ENCODE results near the gene SCAF1.

DNA sequence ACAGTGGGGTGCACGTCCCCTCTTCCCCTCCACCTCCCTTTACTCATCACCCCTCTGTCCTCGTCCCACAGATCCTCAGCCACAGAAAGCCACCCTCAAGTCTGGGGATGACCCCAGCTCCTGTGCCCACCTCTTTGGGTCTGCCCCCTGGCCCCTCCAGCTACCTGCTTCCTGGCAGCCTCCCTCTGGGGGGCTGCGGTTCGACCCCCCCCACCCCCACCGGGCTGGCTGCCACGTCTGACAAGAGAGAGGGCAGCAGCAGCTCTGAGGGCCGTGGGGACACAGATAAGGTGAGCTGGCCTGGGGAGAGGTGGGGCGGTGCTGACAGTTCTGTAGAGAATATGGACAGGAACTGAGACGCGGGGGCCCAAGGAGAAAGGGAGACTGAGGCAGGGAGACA lies 12.6 kb downstream of the SCAF1 start:
- no peak for TF ChIP-seq POLR2A (IDR thresholded peaks at IDR 0.05)
- TF ChIP-seq, protein P1, sequence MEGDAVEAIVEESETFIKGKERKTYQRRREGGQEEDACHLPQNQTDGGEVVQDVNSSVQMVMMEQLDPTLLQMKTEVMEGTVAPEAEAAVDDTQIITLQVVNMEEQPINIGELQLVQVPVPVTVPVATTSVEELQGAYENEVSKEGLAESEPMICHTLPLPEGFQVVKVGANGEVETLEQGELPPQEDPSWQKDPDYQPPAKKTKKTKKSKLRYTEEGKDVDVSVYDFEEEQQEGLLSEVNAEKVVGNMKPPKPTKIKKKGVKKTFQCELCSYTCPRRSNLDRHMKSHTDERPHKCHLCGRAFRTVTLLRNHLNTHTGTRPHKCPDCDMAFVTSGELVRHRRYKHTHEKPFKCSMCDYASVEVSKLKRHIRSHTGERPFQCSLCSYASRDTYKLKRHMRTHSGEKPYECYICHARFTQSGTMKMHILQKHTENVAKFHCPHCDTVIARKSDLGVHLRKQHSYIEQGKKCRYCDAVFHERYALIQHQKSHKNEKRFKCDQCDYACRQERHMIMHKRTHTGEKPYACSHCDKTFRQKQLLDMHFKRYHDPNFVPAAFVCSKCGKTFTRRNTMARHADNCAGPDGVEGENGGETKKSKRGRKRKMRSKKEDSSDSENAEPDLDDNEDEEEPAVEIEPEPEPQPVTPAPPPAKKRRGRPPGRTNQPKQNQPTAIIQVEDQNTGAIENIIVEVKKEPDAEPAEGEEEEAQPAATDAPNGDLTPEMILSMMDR (IDR thresholded peaks at IDR 0.05): no peak
